ENCODE measurements around the gene SMIM36. TPM values are rescaled to one million over a fixed set of nuclear protein-coding genes. Genes with fewer than 3 reads are reported as not detected.

Gene SMIM36
- total and polyA plus RNA-seq, 10 of the 15 experiments (the other 5 are each of a cell fraction or from before 2014, with no cell fraction given) = not detected

GRCh38 chr17:55413825-55414489, 97.3 kb downstream of the SMIM36 start (continued):
- no peak for TF ChIP-seq MTA3 (IDR thresholded peaks at IDR 0.05; ENCODE audit: borderline replicate concordance, low read length)
- TF ChIP-seq NBN (IDR thresholded peaks at IDR 0.05) = no peak
- no peak for TF ChIP-seq RCOR1 (conservative IDR thresholded peaks at IDR 0.05; ENCODE audit: low read depth, low read length)
- no peak for TF ChIP-seq CREB1 (IDR thresholded peaks at IDR 0.05; ENCODE audit: low read depth)
- no peak for TF ChIP-seq MEF2A (IDR thresholded peaks at IDR 0.05; ENCODE audit: insufficient read depth, low read depth, low read length)
- TF ChIP-seq STAT3 (IDR thresholded peaks at IDR 0.05; ENCODE audit: low read depth, low read length) = no peak
- TF ChIP-seq ATF7 (IDR thresholded peaks at IDR 0.05; ENCODE audit: low read depth) = no peak
- no peak for TF ChIP-seq TCF12 (IDR thresholded peaks at IDR 0.05; ENCODE audit: low read depth, low read length)
- no peak for TF ChIP-seq SUZ12 (IDR thresholded peaks at IDR 0.05; ENCODE audit: unreplicated experiment)
- TF ChIP-seq ZNF217 (IDR thresholded peaks at IDR 0.05) = no peak
- peak; percentile 32; the same call in 1 of the 2 replicates for TF ChIP-seq MTA2 (IDR thresholded peaks at IDR 0.05; ENCODE audit: low read depth)
- TF ChIP-seq RELA (IDR thresholded peaks at IDR 0.05; ENCODE audit: borderline replicate concordance, partially characterized antibody) = no peak
- TF ChIP-seq ZBTB4 (CRISPR knock-in tag; IDR thresholded peaks at IDR 0.05) = no peak
- TF ChIP-seq ZNF207 (IDR thresholded peaks at IDR 0.05; ENCODE audit: borderline replicate concordance) = no peak
- no peak for TF ChIP-seq ZNF24 (IDR thresholded peaks at IDR 0.05)
